NCI-H1048 (cell line): Measurements from ENCODE around the gene RAG2.

ENCODE experiments used
- DNase-seq: peaks from one replicate; lab custom pipeline; 2025; lab: John Stamatoyannopoulos, UW

RAG2 gene

GRCh38 chr11:36550385-36551115 lies 47.5 kb downstream of the RAG2 start:
- no peak for DNase-seq
